Measurements from ENCODE around the gene DNLZ.

The DNLZ gene

GRCh38 chr9:136397643-136398042 is 34.1 kb upstream of the DNLZ start:
- TF ChIP-seq SPI1 (IDR thresholded peaks at IDR 0.05; ENCODE audit: low read depth, low read length) = no peak
- no peak for TF ChIP-seq PAX5 (IDR thresholded peaks at IDR 0.05; ENCODE audit: insufficient read depth, low read length, severe bottlenecking)
- no peak for TF ChIP-seq POLR2A (IDR thresholded peaks at IDR 0.05; ENCODE audit: low read depth, low read length)
- TF ChIP-seq POLR2AphosphoS5 (IDR thresholded peaks at IDR 0.05; ENCODE audit: low read depth, low read length) = no peak
- no peak for TF ChIP-seq TAF1 (IDR thresholded peaks at IDR 0.05; ENCODE audit: low read depth, low read length)
- no peak for TF ChIP-seq POU2F2 (IDR thresholded peaks at IDR 0.05; ENCODE audit: low read depth, low read length)
- DNase-seq (ENCODE audit: insufficient read length, low spot score) = no peak
- FAIRE-seq = no peak

GRCh38 chr9:136396219-136396515 is 32.6 kb upstream of the DNLZ start:
- FAIRE-seq = no peak
- TF ChIP-seq SPI1 (IDR thresholded peaks at IDR 0.05; ENCODE audit: low read depth, low read length) = no peak
- no peak for TF ChIP-seq POU2F2 (IDR thresholded peaks at IDR 0.05; ENCODE audit: low read depth, low read length)
- TF ChIP-seq TAF1 (IDR thresholded peaks at IDR 0.05; ENCODE audit: low read depth, low read length) = no peak
- no peak for DNase-seq (ENCODE audit: insufficient read length, low spot score)

- DNase-seq (ENCODE audit: insufficient read length, low spot score) (no peak), FAIRE-seq (no peak)
- no peak for TF ChIP-seq TAF1 (IDR thresholded peaks at IDR 0.05; ENCODE audit: low read depth, low read length)
- peak; percentile 12; the same call in 1 of the 2 replicates for TF ChIP-seq POLR2AphosphoS5 (IDR thresholded peaks at IDR 0.05; ENCODE audit: low read depth, low read length)
Measured at GRCh38 chr9:136395345-136396218, 32.0 kb upstream of the DNLZ start.

GRCh38 chr9:136395020-136395340 is 31.4 kb upstream of the DNLZ start:
- FAIRE-seq = no peak
- DNase-seq (ENCODE audit: insufficient read length, low spot score) = no peak
- TF ChIP-seq POLR2A (IDR thresholded peaks at IDR 0.05; ENCODE audit: low read depth, low read length) (no peak), POLR2AphosphoS5 (IDR thresholded peaks at IDR 0.05; ENCODE audit: low read depth, low read length) (no peak; the same call in 1 of the 2 replicates), SPI1 (IDR thresholded peaks at IDR 0.05; ENCODE audit: low read depth, low read length) (no peak), POU2F2 (IDR thresholded peaks at IDR 0.05; ENCODE audit: low read depth, low read length) (no peak), TAF1 (IDR thresholded peaks at IDR 0.05; ENCODE audit: low read depth, low read length) (no peak), PAX5 (IDR thresholded peaks at IDR 0.05; ENCODE audit: insufficient read depth, low read length, severe bottlenecking) (no peak)

- FAIRE-seq (no peak), DNase-seq (ENCODE audit: insufficient read length, low spot score) (no peak)
- 0 out of 2 replicates have a peak, but pooled peaks have one; percentile 12 for TF ChIP-seq POLR2AphosphoS5 (IDR thresholded peaks at IDR 0.05; ENCODE audit: low read depth, low read length)
- no peak for TF ChIP-seq POU2F2 (IDR thresholded peaks at IDR 0.05; ENCODE audit: low read depth, low read length)
- no peak for TF ChIP-seq SPI1 (IDR thresholded peaks at IDR 0.05; ENCODE audit: low read depth, low read length)
- no peak for TF ChIP-seq PAX5 (IDR thresholded peaks at IDR 0.05; ENCODE audit: insufficient read depth, low read length, severe bottlenecking)
- TF ChIP-seq POLR2A (IDR thresholded peaks at IDR 0.05; ENCODE audit: low read depth, low read length) = no peak
- TF ChIP-seq TAF1 (IDR thresholded peaks at IDR 0.05; ENCODE audit: low read depth, low read length) = no peak
Measured at GRCh38 chr9:136394312-136395019, 30.9 kb upstream of the DNLZ start.

GRCh38 chr9:136393531-136393930 is 30.0 kb upstream of the DNLZ start:
- DNase-seq (ENCODE audit: insufficient read length, low spot score) (no peak), FAIRE-seq (no peak)
- no peak for TF ChIP-seq POLR2AphosphoS5 (IDR thresholded peaks at IDR 0.05; ENCODE audit: low read depth, low read length)
- TF ChIP-seq POU2F2 (IDR thresholded peaks at IDR 0.05; ENCODE audit: low read depth, low read length) = no peak
- TF ChIP-seq TAF1 (IDR thresholded peaks at IDR 0.05; ENCODE audit: low read depth, low read length) = no peak
- no peak for TF ChIP-seq PAX5 (IDR thresholded peaks at IDR 0.05; ENCODE audit: insufficient read depth, low read length, severe bottlenecking)
- no peak for TF ChIP-seq POLR2A (IDR thresholded peaks at IDR 0.05; ENCODE audit: low read depth, low read length)
- no peak for TF ChIP-seq SPI1 (IDR thresholded peaks at IDR 0.05; ENCODE audit: low read depth, low read length)

GRCh38 chr9:136392538-136393449 is 29.2 kb upstream of the DNLZ start:
- peak; percentile 42 for TF ChIP-seq POLR2AphosphoS5 (IDR thresholded peaks at IDR 0.05; ENCODE audit: low read depth, low read length)
- TF ChIP-seq POLR2A (IDR thresholded peaks at IDR 0.05; ENCODE audit: low read depth, low read length) = no peak
- no peak for FAIRE-seq

GRCh38 chr9:136391737-136392537 is 28.4 kb upstream of the DNLZ start:
- TF ChIP-seq POU2F2 (IDR thresholded peaks at IDR 0.05; ENCODE audit: low read depth, low read length) (no peak), POLR2A (IDR thresholded peaks at IDR 0.05; ENCODE audit: low read depth, low read length) (peak; percentile 44), TAF1 (IDR thresholded peaks at IDR 0.05; ENCODE audit: low read depth, low read length) (no peak), PAX5 (IDR thresholded peaks at IDR 0.05; ENCODE audit: insufficient read depth, low read length, severe bottlenecking) (no peak), SPI1 (IDR thresholded peaks at IDR 0.05; ENCODE audit: low read depth, low read length) (no peak), POLR2AphosphoS5 (IDR thresholded peaks at IDR 0.05; ENCODE audit: low read depth, low read length) (no peak)
- FAIRE-seq = no peak
- DNase-seq (ENCODE audit: insufficient read length, low spot score) = no peak

More at GRCh38 chr9:136392538-136393449, 29.2 kb upstream of the DNLZ start:
- no peak for DNase-seq (ENCODE audit: insufficient read length, low spot score)

GRCh38 chr9:136389396-136389795 is 25.9 kb upstream of the DNLZ start:
- no peak for DNase-seq (ENCODE audit: insufficient read length, low spot score)
- no peak for FAIRE-seq
- TF ChIP-seq POLR2A (IDR thresholded peaks at IDR 0.05; ENCODE audit: low read depth, low read length) (no peak), POLR2AphosphoS5 (IDR thresholded peaks at IDR 0.05; ENCODE audit: low read depth, low read length) (no peak), TAF1 (IDR thresholded peaks at IDR 0.05; ENCODE audit: low read depth, low read length) (no peak), POU2F2 (IDR thresholded peaks at IDR 0.05; ENCODE audit: low read depth, low read length) (no peak), SPI1 (IDR thresholded peaks at IDR 0.05; ENCODE audit: low read depth, low read length) (no peak), PAX5 (IDR thresholded peaks at IDR 0.05; ENCODE audit: insufficient read depth, low read length, severe bottlenecking) (no peak)

Measured in GM12891 (cell line).